ENCODE measurements around the gene DLK1.

DLK1 gene

GRCh38 chr14:100734031-100734990 is 7.6 kb downstream of the DLK1 start:
- DNase-seq: no peak

- DNase-seq: no peak
These were observed 8.6 kb downstream of the DLK1 start for GRCh38 chr14:100735271-100735670.

GRCh38 chr14:100736269-100737180 is 9.8 kb downstream of the DLK1 start:
- DNase-seq: no peak

- DNase-seq: no peak
These were observed 10.8 kb downstream of the DLK1 start for GRCh38 chr14:100737526-100737925.

- DNase-seq: no peak
These were observed 11.6 kb downstream of the DLK1 start for GRCh38 chr14:100738269-100738691.

GRCh38 chr14:100738704-100739131 is 12.0 kb downstream of the DLK1 start:
- DNase-seq: no peak

GRCh38 chr14:100739306-100739705 is 12.6 kb downstream of the DLK1 start:
- DNase-seq: no peak

- DNase-seq: no peak
These were observed 13.6 kb downstream of the DLK1 start for GRCh38 chr14:100740196-100740825.

- no peak for DNase-seq
These were observed 14.2 kb downstream of the DLK1 start for GRCh38 chr14:100740929-100741328.

- DNase-seq: no peak
These were observed 15.3 kb downstream of the DLK1 start for GRCh38 chr14:100741966-100742365.

- DNase-seq: no peak
These were observed 19.6 kb downstream of the DLK1 start for GRCh38 chr14:100746326-100746725.

- no peak for DNase-seq
These were observed 20.4 kb downstream of the DLK1 start for GRCh38 chr14:100747021-100747586.

- no peak for DNase-seq
These were observed 21.0 kb downstream of the DLK1 start for GRCh38 chr14:100747736-100748135.

- no peak for DNase-seq
These were observed 21.7 kb downstream of the DLK1 start for GRCh38 chr14:100748403-100748802.

GRCh38 chr14:100748944-100749343 is 22.3 kb downstream of the DLK1 start:
- DNase-seq: no peak

- no peak for DNase-seq
These were observed 23.4 kb downstream of the DLK1 start for GRCh38 chr14:100749967-100750597.

GRCh38 chr14:100750762-100751699 is 24.3 kb downstream of the DLK1 start:
- no peak for DNase-seq

GRCh38 chr14:100754020-100754419 is 27.3 kb downstream of the DLK1 start:
- DNase-seq: no peak

GRCh38 chr14:100755649-100756048 is 29.0 kb downstream of the DLK1 start:
- DNase-seq: no peak

- no peak for DNase-seq
These were observed 34.8 kb downstream of the DLK1 start for GRCh38 chr14:100761481-100761880.

GRCh38 chr14:100762089-100762515 is 35.4 kb downstream of the DLK1 start:
- peak; percentile 1 for DNase-seq

Measured in GF-D8 (cell line).